ENCODE measurements around the gene RIN3. TPM values are rescaled to one million over a fixed set of nuclear protein-coding genes. Genes with fewer than 3 reads are reported as not detected.

RIN3 gene
- total RNA-seq, 3 donors from 2014 or later = 10.7 to 19.7 (median 12.1) TPM

DNA sequence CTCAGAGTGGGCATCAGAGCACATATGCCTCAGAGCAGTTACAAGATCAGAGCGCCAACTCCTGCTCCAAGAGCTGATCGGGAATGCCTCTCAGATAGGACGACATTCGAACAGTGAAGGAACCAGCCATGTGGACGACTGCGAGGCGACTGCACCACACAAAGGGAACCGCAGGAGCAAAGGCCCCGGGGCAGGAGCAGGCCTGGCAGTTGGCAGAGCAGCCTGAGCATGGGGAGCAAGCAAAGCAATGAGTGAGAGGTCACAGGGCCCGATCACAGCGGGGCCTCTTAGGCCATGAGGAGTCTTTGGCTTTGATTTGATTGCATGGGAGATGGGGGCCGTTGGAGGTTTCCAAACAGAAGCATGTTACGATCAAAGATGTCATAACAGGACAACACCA is 144.6 kb downstream of the RIN3 start:
- Histone ChIP-seq H3K4me3 (no peak overlapping the region), H3K27me3 (no peaks in the 10 kb centered on the region), H3K36me3 (no peaks in the 10 kb centered on the region), H3K4me1 (no peaks in the 10 kb centered on the region), H3K27ac (peak overlapping the region in 1 of 2 donors; percentile 72), H3K9me3 (no peaks in the 10 kb centered on the region)
- no peak for DNase-seq (ENCODE audit: low spot score in 2 of 2)
- TF ChIP-seq, protein P1, sequence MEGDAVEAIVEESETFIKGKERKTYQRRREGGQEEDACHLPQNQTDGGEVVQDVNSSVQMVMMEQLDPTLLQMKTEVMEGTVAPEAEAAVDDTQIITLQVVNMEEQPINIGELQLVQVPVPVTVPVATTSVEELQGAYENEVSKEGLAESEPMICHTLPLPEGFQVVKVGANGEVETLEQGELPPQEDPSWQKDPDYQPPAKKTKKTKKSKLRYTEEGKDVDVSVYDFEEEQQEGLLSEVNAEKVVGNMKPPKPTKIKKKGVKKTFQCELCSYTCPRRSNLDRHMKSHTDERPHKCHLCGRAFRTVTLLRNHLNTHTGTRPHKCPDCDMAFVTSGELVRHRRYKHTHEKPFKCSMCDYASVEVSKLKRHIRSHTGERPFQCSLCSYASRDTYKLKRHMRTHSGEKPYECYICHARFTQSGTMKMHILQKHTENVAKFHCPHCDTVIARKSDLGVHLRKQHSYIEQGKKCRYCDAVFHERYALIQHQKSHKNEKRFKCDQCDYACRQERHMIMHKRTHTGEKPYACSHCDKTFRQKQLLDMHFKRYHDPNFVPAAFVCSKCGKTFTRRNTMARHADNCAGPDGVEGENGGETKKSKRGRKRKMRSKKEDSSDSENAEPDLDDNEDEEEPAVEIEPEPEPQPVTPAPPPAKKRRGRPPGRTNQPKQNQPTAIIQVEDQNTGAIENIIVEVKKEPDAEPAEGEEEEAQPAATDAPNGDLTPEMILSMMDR (IDR thresholded peaks at IDR 0.05) = no peak
- TF ChIP-seq POLR2AphosphoS5 (IDR thresholded peaks at IDR 0.05) = no peak
- no peak for TF ChIP-seq POLR2A (IDR thresholded peaks at IDR 0.05)
- intact Hi-C loops (cut with DNase I; ENCODE audit: low total_unique reads) = no loop called here

DNA sequence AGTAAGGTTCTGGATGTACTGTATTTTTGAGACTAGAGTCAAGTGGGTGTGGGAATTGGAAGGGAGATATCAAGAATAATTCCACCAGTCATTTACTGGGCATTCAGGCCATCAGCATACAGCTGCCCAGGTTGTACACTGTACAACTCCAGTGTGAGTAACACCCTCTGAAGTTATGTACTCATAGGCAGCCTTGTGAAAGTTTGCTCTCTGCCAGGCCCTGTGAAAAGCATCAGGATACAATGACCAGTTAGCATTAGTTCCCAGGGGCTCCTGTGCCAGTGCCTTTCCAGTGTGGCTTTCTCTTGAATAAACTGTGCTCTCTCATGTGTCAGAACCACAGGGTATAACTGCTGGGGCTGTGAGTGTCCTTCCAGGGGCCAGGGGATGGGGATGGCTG is 145.1 kb downstream of the RIN3 start:
- Histone ChIP-seq H3K4me1 (no peaks in the 10 kb centered on the region), H3K36me3 (no peaks in the 10 kb centered on the region), H3K27ac (peak overlapping the region in 1 of 2 donors; percentile 82), H3K9me3 (no peaks in the 10 kb centered on the region), H3K4me3 (no peak overlapping the region), H3K27me3 (no peaks in the 10 kb centered on the region)
- intact Hi-C loops (cut with DNase I; ENCODE audit: low total_unique reads) = no loop called here
- no peak for TF ChIP-seq POLR2A (IDR thresholded peaks at IDR 0.05)
- DNase-seq (ENCODE audit: low spot score in 2 of 2) = no peak

DNA sequence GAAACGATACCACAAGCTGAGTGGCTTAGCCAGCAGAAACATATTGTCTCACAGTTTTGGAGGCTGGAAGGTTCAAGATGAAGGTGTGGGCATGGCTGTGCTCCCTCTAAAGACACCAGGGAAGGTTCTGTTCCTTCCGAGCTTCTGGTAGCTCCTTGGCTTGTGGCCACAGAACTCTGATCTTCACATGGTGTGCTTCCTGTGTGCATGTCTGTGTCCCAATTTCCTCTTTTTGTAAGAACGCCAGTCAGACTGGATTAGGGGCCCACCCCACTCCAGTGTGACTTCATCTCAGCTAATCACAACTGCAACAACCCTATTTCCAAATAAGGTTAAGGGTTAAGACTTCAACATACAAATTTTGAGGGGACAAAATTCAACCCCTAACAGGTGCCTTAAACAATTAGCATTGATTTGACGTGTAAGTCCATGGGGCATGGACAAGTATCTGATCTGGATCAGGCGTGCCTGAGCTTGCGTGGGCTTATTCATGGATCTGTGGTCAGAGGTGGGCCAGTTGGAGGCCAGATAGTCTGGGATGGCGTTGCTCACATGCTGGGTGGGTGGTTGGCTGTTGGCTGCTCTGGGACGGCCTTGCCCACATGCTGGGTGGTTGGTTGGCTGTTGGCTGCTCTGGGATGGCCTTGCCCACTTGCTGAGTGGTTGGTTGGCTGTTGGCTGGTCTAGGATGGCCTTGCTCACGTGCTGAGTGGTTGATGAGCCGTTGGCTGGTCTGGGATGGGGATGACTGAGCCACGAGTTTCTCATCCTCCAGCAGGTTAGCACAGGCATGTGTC is 146.4 kb downstream of the RIN3 start:
- H3K27me3 ChIP-seq = no peaks in the 10 kb centered on the region
- no peaks in the 10 kb centered on the region for H3K4me1 ChIP-seq
- no peaks in the 10 kb centered on the region for H3K9me3 ChIP-seq
- no peak overlapping the region for H3K4me3 ChIP-seq
- no peaks in the 10 kb centered on the region for H3K36me3 ChIP-seq
- peak in 1 of 2 donors; percentile 29 for DNase-seq (ENCODE audit: low spot score in 2 of 2)
- TF ChIP-seq POLR2AphosphoS5 (IDR thresholded peaks at IDR 0.05) = no peak
- TF ChIP-seq, protein P1 (IDR thresholded peaks at IDR 0.05) = no peak
- H3K27ac ChIP-seq = peak overlapping the region; percentile 29 to 82
- intact Hi-C loops (cut with DNase I; ENCODE audit: low total_unique reads) = no loop called here

DNA sequence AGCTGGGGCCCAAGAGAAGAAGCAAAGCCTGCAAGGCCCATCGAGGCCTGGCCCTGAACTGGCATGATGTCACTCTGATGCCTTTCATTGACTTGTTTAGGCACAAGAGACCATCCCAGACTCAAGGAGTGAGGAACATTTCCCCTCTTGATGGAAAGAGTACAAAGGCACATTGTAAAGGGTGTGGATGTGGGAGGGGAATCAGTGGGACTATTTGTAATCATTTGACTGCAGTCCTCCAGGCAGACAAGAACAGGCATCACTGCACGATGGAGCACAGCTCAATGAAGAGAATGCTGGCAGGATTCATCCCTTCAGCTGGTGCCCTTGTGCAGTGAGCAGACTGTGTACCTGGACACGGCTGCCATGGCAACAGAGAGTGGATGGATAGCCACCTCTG is 147.0 kb downstream of the RIN3 start:
- intact Hi-C loops (cut with DNase I; ENCODE audit: low total_unique reads) = no loop called here
- Histone ChIP-seq H3K4me1 (no peaks in the 10 kb centered on the region), H3K4me3 (no peak overlapping the region), H3K36me3 (no peaks in the 10 kb centered on the region), H3K9me3 (no peaks in the 10 kb centered on the region), H3K27ac (peak overlapping the region; percentile 13 to 82), H3K27me3 (no peaks in the 10 kb centered on the region)
- DNase-seq (ENCODE audit: low spot score in 2 of 2) = no peak
- TF ChIP-seq, protein P1 (IDR thresholded peaks at IDR 0.05) = no peak
- no peak for TF ChIP-seq POLR2AphosphoS5 (IDR thresholded peaks at IDR 0.05)
- no peak for TF ChIP-seq POLR2A (IDR thresholded peaks at IDR 0.05)

GRCh38 chr14:92663049-92663448 is 149.5 kb downstream of the RIN3 start:
- Histone ChIP-seq H3K4me3 (no peak overlapping the region), H3K9me3 (no peaks in the 10 kb centered on the region), H3K36me3 (no peaks in the 10 kb centered on the region), H3K27me3 (no peaks in the 10 kb centered on the region), H3K27ac (no peak overlapping the region), H3K4me1 (no peaks in the 10 kb centered on the region)
- TF ChIP-seq POLR2AphosphoS5 (IDR thresholded peaks at IDR 0.05) = no peak
- TF ChIP-seq POLR2A (IDR thresholded peaks at IDR 0.05) = no peak
- TF ChIP-seq, protein P1 (IDR thresholded peaks at IDR 0.05) = no peak
- intact Hi-C loops (cut with DNase I; ENCODE audit: low total_unique reads) = no loop called here
- DNase-seq (ENCODE audit: low spot score in 2 of 2) = no peak
